HEK293 (cell line): ENCODE measurements around the gene CAPRIN2.

Experiments
- CTCF ChIA-PET: fragments of 350-600 bp; formaldehyde crosslinking; extraction: SDS; loops from one replicate; lab custom pipeline; 2021; ENCODE audit warnings: antibody characterized with exemption; lab: Yijun Ruan, JAX
- POLR2A ChIA-PET: fragments of 300-600 bp; formaldehyde crosslinking; extraction: SDS; loops from one replicate; lab custom pipeline; 2020; ENCODE audit warnings: antibody characterized with exemption, inconsistent platforms; lab: Yijun Ruan, JAX
- H3K27ac ChIP-seq: fragments of 200-500 bp; sonication (Bioruptor generic); 2 replicates; pipeline ENCODE4 v1.5.1; 2014; ENCODE audit warnings: low read depth, low read length, control low read depth, inconsistent platforms; ENCODE audit errors: extremely low read depth
- H3K36me3 ChIP-seq, 2 experiments: fragments of 200-500 bp in 1 of 2; sonication (Bioruptor generic) in 1 of 2; 1 replicate in 1 of 2; 2 replicates in 1 of 2; pipeline ENCODE4 v1.5.1; 2014 to 2017; ENCODE audit warnings: inconsistent platforms in 2 of 2, low read length in 2 of 2; ENCODE audit not compliant: control insufficient read depth in 2 of 2, insufficient read depth in 1 of 2
- H3K4me1 ChIP-seq: fragments of 200-500 bp; sonication (Bioruptor generic); 2 replicates; pipeline ENCODE4 v1.5.1; 2014; ENCODE audit warnings: mild to moderate bottlenecking, low read length, inconsistent platforms; ENCODE audit not compliant: control insufficient read depth, insufficient read depth
- H3K4me3 ChIP-seq: 2 replicates; pipeline ENCODE4 v1.5.1; 2011; ENCODE audit warnings: low read depth, mild to moderate bottlenecking, control low read depth, low read length, moderate library complexity
- H3K9me3 ChIP-seq: fragments of 200-500 bp; sonication (Bioruptor generic); 2 replicates; pipeline ENCODE4 v1.5.1; 2014; ENCODE audit warnings: low read depth, low read length, inconsistent platforms; ENCODE audit not compliant: control insufficient read depth, insufficient read depth
- GLI4 ChIP-seq: fragments of 450-650 bp; formaldehyde crosslinking; IDR thresholded peaks from 2 replicates; pipeline ENCODE4 v1.5.1; 2016; ENCODE audit warnings: missing biosample characterization, missing genetic modification characterization
- HOXC10 ChIP-seq: sonication (generic); formaldehyde crosslinking; IDR thresholded peaks from 2 replicates; pipeline ENCODE4 v1.8.1; 2023; ENCODE audit warnings: mild to moderate bottlenecking, missing genetic modification reagents
- OSR2 ChIP-seq: fragments of 450-650 bp; formaldehyde crosslinking; IDR thresholded peaks from 2 replicates; pipeline ENCODE4 v1.5.1; 2016; ENCODE audit warnings: missing biosample characterization, missing genetic modification characterization
- OVOL3 ChIP-seq: fragments of 450-650 bp; formaldehyde crosslinking; IDR thresholded peaks from 2 replicates; pipeline ENCODE4 v1.5.1; 2016; ENCODE audit warnings: missing biosample characterization, missing genetic modification characterization
- PRDM4 ChIP-seq: fragments of 450-650 bp; formaldehyde crosslinking; IDR thresholded peaks from 2 replicates; pipeline ENCODE4 v1.5.1; 2017; ENCODE audit warnings: missing biosample characterization, missing genetic modification characterization
- REPIN1 ChIP-seq: fragments of 450-650 bp; formaldehyde crosslinking; IDR thresholded peaks from 2 replicates; pipeline ENCODE4 v1.5.1; 2017; ENCODE audit warnings: missing biosample characterization, missing genetic modification characterization, low read depth
- SETDB1 ChIP-seq: IDR thresholded peaks from one replicate; pipeline ENCODE4 v1.6.1; 2017; ENCODE audit warnings: mild to moderate bottlenecking, low read length, moderate library complexity, mixed read lengths; ENCODE audit not compliant: insufficient read length
- TRIM28 ChIP-seq: IDR thresholded peaks from 2 replicates; pipeline ENCODE4 v1.6.1; 2011; ENCODE audit warnings: low read length, control low read depth, borderline replicate concordance
- YY2 ChIP-seq: fragments of 450-650 bp; formaldehyde crosslinking; IDR thresholded peaks from 2 replicates; pipeline ENCODE4 v1.5.1; 2016; ENCODE audit warnings: missing biosample characterization, missing genetic modification characterization
- ZBTB44 ChIP-seq: fragments of 450-650 bp; IDR thresholded peaks from 2 replicates; pipeline ENCODE4 v1.5.1; 2018; ENCODE audit warnings: missing biosample characterization, mild to moderate bottlenecking, missing genetic modification characterization
- ZNF10 ChIP-seq: fragments of 450-650 bp; formaldehyde crosslinking; IDR thresholded peaks from 2 replicates; pipeline ENCODE4 v1.5.1; 2017; ENCODE audit warnings: missing biosample characterization, missing genetic modification characterization
- ZNF184 ChIP-seq: fragments of 450-650 bp; IDR thresholded peaks from 2 replicates; pipeline ENCODE4 v1.5.1; 2018; ENCODE audit warnings: missing biosample characterization, mild to moderate bottlenecking, missing genetic modification characterization
- ZNF223 ChIP-seq: fragments of 450-650 bp; formaldehyde crosslinking; IDR thresholded peaks from 2 replicates; pipeline ENCODE4 v1.5.1; 2016; ENCODE audit warnings: missing biosample characterization, missing genetic modification characterization
- ZNF239 ChIP-seq: fragments of 450-650 bp; formaldehyde crosslinking; IDR thresholded peaks from 2 replicates; pipeline ENCODE4 v1.5.1; 2016; ENCODE audit warnings: missing biosample characterization, missing genetic modification characterization
- ZNF280C ChIP-seq: fragments of 450-650 bp; formaldehyde crosslinking; IDR thresholded peaks from 2 replicates; pipeline ENCODE4 v1.5.1; 2016; ENCODE audit warnings: missing biosample characterization, missing genetic modification characterization
- ZNF335 ChIP-seq: fragments of 450-650 bp; formaldehyde crosslinking; conservative IDR thresholded peaks from 2 replicates; pipeline ENCODE4 v1.5.1; 2016; ENCODE audit warnings: missing biosample characterization, missing genetic modification characterization
- ZNF558 ChIP-seq: fragments of 450-650 bp; formaldehyde crosslinking; IDR thresholded peaks from 2 replicates; pipeline ENCODE4 v1.5.1; 2016; ENCODE audit warnings: missing biosample characterization, missing genetic modification characterization
- ZNF561 ChIP-seq: fragments of 450-650 bp; IDR thresholded peaks from 2 replicates; pipeline ENCODE4 v1.5.1; 2018; ENCODE audit warnings: missing biosample characterization, missing genetic modification characterization, borderline replicate concordance
- ZNF623 ChIP-seq: fragments of 450-650 bp; formaldehyde crosslinking; IDR thresholded peaks from 2 replicates; pipeline ENCODE4 v1.5.1; 2016; ENCODE audit warnings: missing biosample characterization, missing genetic modification characterization
- ZNF664 ChIP-seq: fragments of 450-650 bp; formaldehyde crosslinking; IDR thresholded peaks from 2 replicates; pipeline ENCODE4 v1.5.1; 2016; ENCODE audit warnings: missing biosample characterization, missing genetic modification characterization
- ZNF777 ChIP-seq: fragments of 450-650 bp; formaldehyde crosslinking; IDR thresholded peaks from 2 replicates; pipeline ENCODE4 v1.5.1; 2017; ENCODE audit warnings: missing biosample characterization, missing genetic modification characterization, borderline replicate concordance

CAPRIN2 gene

GRCh38 chr12:30792085-30792484 is 37.3 kb upstream of the CAPRIN2 start:
- TF ChIP-seq PRDM4 (tag by site-specific recombination), result no peak
- peak; percentile 56; the same call in 1 of the 2 replicates for TF ChIP-seq ZNF664 (tag by site-specific recombination)
- POLR2A ChIA-PET, result no interaction called here
- peaks cover 4% of the 10 kb centered on the region; the same call in 1 of the 2 replicates for H3K4me1 ChIP-seq
- H3K4me3 ChIP-seq, result no peak overlapping the region
- no peak overlapping the region for H3K27ac ChIP-seq
- no peaks in the 10 kb centered on the region for H3K36me3 ChIP-seq
- H3K9me3 ChIP-seq, result no peaks in the 10 kb centered on the region
- CTCF ChIA-PET, result interaction anchor here (0.6 to 1.0 kb wide), 3 partner anchors 16 to 96 kb away, joined by 3 to 4 read pairs (median 3); partner anchors contain the start of gene IPO8

- Histone ChIP-seq H3K4me3 (no peak overlapping the region), H3K9me3 (no peaks in the 10 kb centered on the region), H3K4me1 (no peaks in the 10 kb centered on the region), H3K36me3 (no peaks in the 10 kb centered on the region), H3K27ac (no peak overlapping the region)
- ChIA-PET CTCF (interaction anchor here (0.9 kb wide), 1 partner anchor 18 kb away, joined by 5 read pairs; no protein-coding TSS in a partner anchor), POLR2A (no interaction called here)
- TF ChIP-seq HOXC10 (CRISPR knock-in tag) (no peak), ZNF223 (tag by site-specific recombination) (no peak), ZNF558 (tag by site-specific recombination) (no peak), REPIN1 (tag by site-specific recombination) (no peak), ZNF623 (no peak), ZNF10 (tag by site-specific recombination) (no peak)
Measured at GRCh38 chr12:30788754-30789153, 34.0 kb upstream of the CAPRIN2 start.

- CTCF ChIA-PET, result no interaction called here
- POLR2A ChIA-PET, result no interaction called here
- no peaks in the 10 kb centered on the region; the same call in 1 of the 2 replicates for H3K9me3 ChIP-seq
- H3K4me1 ChIP-seq, result no peaks in the 10 kb centered on the region
- no peaks in the 10 kb centered on the region for H3K36me3 ChIP-seq
- no peak for TF ChIP-seq ZNF335 (tag by site-specific recombination)
- TF ChIP-seq ZNF184 (tag by site-specific recombination), result no peak
- no peak for TF ChIP-seq ZNF280C (tag by site-specific recombination)
- TF ChIP-seq YY2, result no peak
- no peak for TF ChIP-seq OSR2 (tag by site-specific recombination)
- TF ChIP-seq ZNF561 (tag by site-specific recombination), result no peak
- TF ChIP-seq SETDB1, result no peak
- TF ChIP-seq TRIM28, result no peak
- TF ChIP-seq ZBTB44 (tag by site-specific recombination), result no peak
- TF ChIP-seq ZNF777 (tag by site-specific recombination), result no peak
- TF ChIP-seq ZNF239 (tag by site-specific recombination), result no peak
- no peak for TF ChIP-seq GLI4 (tag by site-specific recombination)
- TF ChIP-seq OVOL3, result no peak
- TF ChIP-seq, all 188 proteins: peak for 0
- Histone ChIP-seq H3K4me3 (no peak overlapping the region), H3K27ac (no peak overlapping the region)
Measured at GRCh38 chr12:30785630-30786029, 30.9 kb upstream of the CAPRIN2 start.
